Fibroblast of skin of abdomen (primary cell): Measurements from ENCODE around the gene SIM2.

Experiments
- DNase-seq: peaks from one replicate; pipeline ENCODE4 v3.0.0-alpha.2; 2013

SIM2 gene

DNA sequence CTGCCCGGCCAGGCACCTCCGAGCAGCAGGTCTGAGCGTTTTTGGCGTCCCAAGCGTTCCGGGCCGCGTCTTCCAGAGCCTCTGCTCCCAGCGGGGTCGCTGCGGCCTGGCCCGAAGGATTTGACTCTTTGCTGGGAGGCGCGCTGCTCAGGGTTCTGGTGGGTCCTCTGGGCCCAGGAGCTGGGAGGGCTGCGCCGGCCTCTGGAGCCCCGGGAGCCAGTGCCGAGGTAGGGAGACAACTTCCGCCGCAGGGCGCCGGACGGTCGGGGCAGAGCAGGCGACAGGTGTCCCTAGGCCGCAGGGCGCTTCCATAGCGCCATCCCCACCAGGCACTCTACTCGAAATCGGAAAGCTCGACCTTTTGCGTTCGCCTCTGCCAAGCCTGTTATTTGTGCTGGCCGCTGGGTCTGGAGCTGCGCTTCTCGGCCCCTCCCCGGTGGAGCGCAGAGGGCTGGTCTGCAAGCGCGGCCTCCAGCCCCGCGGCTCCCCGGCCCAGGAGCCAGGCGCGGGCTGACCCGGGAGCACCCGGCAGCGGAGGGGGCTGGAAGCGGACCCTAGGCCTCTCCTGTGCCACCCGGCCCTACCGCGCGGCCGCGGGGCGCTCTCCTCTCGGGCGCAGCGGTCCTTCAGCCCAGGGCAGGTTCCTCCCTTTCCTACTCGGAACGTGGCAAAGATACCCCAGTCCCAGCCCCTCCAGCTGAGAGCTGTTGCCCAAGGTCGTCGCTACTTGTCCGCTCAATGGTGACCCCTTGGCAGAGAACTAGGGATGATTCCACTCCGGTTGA is 2.2 kb downstream of the SIM2 start:
- no peak for DNase-seq

DNA sequence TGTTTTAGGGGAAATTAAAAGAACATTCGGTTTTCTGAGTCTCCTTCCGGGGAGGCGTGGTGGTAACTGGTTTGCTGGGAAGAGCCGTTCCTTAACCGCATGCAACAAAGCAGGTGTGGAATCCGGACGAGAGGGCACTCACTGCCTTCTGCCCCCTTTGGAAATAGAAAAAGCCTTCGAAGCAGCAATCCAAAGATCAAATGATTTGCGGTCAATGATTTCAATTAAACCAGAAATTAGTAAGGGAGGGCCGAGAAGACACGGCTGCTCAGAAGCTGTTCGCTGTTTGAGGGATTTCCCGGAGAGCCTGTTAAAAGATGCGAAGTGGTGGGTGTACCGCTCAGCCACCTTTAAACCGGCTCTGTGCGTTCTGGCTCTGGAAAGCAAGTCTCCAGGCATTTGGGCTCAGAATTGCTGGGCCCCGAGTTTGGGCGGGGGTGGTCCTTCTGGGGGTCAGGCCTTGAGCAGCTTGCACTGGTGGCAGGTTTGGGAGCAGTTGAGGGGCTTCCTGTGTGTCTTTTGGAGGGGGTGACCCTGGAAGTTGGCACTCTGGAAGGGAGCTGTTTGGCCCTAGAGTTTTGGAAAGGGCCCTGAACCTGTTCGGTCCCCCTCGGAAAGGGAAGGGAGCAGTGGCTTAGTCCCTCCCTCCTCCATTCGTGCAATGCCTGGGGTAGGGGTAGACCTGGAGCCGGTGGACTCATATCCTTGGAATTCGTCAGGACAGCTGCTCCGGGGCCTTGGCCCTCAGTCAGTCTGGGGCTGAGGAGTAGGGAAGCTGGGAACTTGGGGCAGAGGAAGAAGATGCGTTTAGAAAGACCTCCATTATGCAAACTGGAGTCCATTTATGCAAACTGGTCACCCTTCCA is 3.1 kb downstream of the SIM2 start:
- peak; percentile 27 for DNase-seq

GRCh38 chr21:36702622-36702968 is 3.7 kb downstream of the SIM2 start:
- no peak for DNase-seq

DNA sequence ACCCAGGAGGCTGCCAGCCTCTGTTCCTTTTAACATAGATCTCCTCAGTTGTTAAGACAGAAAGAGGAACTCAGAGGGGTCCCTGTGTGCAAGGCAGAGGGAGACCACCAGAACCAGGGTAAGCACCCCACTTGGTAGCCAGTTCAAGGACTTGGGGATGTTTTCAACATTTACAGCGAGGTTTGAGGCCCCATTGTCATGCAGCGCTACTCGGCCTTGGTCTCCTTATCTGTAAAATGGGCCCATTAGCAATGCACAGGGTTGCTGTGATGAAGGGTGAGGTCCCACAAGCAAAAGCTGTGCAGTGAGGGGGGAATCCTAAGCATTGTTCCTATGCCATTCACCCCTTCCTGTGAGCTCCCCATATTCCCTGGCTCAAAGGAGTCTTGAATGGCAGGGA is 4.2 kb downstream of the SIM2 start:
- DNase-seq: no peak

DNA sequence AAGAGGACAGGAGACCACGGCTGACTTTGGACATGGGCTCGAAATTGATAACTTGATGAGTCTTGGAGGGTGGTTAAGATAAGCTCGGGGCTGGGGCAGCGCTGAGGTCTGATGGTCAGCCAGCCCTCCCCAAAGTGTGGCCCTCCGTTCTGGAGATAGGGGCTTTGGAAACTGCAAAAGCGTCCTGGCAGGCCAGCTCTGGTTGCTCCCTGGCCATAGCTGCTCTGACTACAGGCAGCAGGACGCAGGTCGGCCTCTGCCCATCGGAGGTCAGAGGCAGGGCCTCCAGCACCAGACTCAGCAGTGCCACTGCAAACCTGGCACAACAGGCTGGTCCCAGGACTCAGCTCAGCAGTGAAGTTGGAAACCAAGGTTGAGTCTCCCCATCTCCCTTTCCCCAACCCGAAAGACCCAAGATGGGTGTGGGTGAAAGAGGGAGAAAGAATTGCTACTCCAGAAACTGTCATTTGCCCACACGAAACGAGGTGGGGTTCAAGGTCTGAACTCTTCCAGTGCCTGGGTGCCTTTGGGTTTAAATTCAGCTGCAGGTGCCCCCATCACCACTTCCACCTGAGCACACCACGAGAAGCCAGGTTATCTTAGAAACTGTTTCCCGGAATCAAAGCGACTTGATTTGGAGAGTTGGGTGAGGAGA is 4.8 kb downstream of the SIM2 start:
- no peak for DNase-seq

GRCh38 chr21:36704281-36704957 is 5.5 kb downstream of the SIM2 start:
- DNase-seq: no peak

DNA sequence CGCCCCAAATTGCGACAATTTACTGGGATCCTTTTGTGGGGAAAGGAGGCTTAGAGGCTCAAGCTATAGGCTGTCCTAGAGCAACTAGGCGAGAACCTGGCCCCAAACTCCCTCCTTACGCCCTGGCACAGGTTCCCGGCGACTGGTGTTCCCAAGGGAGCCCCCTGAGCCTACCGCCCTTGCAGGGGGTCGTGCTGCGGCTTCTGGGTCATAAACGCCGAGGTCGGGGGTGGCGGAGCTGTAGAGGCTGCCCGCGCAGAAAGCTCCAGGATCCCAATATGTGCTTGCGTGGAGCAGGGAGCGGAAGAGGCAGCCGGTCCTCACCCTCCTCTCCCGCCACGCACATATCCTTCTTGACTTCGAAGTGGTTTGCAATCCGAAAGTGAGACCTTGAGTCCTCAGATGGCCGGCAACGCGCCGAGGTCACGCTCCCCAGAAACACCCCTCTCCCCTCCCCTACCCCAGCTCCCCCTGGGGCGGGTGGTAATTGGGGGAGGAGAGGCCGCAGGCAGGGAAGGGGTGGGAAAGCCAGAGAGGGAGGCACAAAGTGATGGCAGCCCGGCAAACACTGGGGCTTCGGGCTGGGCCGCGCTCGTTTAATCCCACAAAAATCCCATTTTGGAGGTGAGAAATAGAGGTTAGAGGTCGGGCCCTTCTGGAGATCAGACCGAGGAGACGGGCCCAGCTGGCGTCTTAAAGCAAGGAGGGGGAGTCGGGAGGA is 6.2 kb downstream of the SIM2 start:
- no peak for DNase-seq

- DNase-seq: no peak
Observed at GRCh38 chr21:36705679-36706481, 7.0 kb downstream of the SIM2 start.

GRCh38 chr21:36706482-36706852 is 7.6 kb downstream of the SIM2 start:
- no peak for DNase-seq

GRCh38 chr21:36706951-36707762 is 8.2 kb downstream of the SIM2 start:
- DNase-seq: no peak

DNA sequence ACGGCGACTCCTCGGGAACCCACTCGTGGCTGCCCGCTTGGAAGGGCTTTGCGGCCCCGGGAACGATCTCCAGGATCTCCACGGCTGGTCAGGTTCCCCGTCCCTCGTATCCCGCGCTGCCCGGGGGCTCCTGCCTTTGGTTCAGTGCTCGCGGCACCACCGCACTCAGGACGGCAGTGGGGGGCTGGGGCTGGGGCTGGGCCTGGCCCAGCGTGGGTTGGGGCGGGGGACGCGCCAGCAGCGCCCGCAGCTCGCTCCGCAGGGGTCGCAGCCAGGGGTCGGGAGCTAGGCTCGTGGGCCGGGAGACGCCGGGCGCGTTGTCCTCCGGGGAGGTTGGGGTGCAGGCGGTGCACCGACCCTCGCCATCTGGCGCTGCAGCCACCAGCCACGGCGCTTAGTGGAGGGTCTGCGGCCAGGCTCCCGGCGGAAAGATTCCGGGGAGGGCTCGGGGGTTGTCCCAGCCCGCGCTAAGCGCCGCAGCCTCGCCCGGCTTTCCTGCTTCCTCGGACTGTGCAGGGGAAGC is 8.9 kb downstream of the SIM2 start:
- no peak for DNase-seq

- DNase-seq: no peak
Observed at GRCh38 chr21:36708286-36709029, 9.5 kb downstream of the SIM2 start.

DNA sequence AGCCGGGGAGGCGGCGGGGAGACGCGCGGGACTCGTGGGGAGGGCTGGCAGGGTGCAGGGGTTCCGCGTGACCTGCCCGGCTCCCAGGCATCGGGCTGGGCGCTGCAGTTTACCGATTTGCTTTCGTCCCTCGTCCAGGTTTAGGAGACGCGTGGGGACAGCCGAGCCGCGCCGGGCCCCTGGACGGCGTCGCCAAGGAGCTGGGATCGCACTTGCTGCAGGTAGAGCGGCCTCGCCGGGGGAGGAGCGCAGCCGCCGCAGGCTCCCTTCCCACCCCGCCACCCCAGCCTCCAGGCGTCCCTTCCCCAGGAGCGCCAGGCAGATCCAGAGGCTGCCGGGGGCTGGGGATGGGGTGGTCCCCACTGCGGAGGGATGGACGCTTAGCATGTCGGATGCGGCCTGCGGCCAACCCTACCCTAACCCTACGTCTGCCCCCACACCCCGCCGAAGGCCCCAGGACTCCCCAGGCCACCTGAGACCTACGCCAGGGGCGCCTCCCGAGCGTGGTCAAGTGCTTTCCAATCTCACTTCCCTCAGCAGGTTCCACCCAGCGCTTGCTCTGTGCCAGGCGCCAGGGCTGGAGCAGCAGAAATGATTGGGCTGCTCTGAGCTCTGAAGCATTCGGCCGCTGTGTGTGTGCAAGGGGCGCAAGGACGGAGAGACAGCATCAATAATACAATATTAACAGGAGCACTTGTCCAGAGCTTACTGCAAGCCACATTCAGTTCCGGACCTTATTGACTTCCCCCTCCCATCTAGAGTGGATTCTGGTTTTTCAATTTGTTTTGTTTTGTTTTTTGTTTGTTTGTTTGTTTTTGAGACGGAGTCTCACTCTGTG is 10.3 kb downstream of the SIM2 start:
- no peak for DNase-seq

GRCh38 chr21:36709868-36710728 is 11.2 kb downstream of the SIM2 start:
- no peak for DNase-seq

GRCh38 chr21:36710729-36711048 is 11.8 kb downstream of the SIM2 start:
- no peak for DNase-seq

- no peak for DNase-seq
Observed at GRCh38 chr21:36713746-36714145, 14.8 kb downstream of the SIM2 start.

GRCh38 chr21:36716387-36716786 is 17.5 kb downstream of the SIM2 start:
- DNase-seq: no peak

DNA sequence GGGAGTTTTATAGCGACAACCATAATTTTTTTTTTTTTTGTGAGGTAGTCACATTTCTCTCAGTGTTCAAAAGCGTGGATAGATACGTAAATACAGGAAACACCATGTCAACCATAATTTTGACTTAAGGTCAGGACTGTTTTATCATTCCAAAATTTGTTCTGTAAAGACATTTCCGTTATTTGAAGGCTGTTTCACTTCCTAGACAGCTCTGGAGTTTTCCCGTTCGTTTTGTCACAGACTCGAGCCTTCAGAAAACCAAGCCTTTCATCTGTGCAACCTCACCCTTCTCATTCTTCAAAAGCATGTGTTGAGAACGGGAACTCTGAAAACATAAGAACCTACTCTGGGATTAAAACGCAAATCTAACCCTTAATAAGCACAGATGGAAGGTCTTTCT is 17.9 kb downstream of the SIM2 start:
- no peak for DNase-seq
